Esophagus muscularis mucosa (tissue), 3 donors: ENCODE data around the gene GPRIN2.

Source experiments
- EP300 ChIP-seq: sonication (generic); formaldehyde crosslinking; IDR thresholded peaks from one replicate; pipeline ENCODE4 v1.6.1; 2017; ENCODE audit warnings: antibody characterized with exemption
- TF ChIP-seq, protein P1 (sequence below), 3 experiments: fragments of 200-600 bp in 2 of 3; fragments of 450-650 bp in 1 of 3; sonication (generic) in 2 of 3; IDR thresholded peaks; one replicate each; pipeline ENCODE4 v1.5.1; 2017 to 2019; ENCODE audit warnings: antibody characterized with exemption in 3 of 3, mild to moderate bottlenecking in 2 of 3, moderate library complexity in 1 of 3

DNA sequence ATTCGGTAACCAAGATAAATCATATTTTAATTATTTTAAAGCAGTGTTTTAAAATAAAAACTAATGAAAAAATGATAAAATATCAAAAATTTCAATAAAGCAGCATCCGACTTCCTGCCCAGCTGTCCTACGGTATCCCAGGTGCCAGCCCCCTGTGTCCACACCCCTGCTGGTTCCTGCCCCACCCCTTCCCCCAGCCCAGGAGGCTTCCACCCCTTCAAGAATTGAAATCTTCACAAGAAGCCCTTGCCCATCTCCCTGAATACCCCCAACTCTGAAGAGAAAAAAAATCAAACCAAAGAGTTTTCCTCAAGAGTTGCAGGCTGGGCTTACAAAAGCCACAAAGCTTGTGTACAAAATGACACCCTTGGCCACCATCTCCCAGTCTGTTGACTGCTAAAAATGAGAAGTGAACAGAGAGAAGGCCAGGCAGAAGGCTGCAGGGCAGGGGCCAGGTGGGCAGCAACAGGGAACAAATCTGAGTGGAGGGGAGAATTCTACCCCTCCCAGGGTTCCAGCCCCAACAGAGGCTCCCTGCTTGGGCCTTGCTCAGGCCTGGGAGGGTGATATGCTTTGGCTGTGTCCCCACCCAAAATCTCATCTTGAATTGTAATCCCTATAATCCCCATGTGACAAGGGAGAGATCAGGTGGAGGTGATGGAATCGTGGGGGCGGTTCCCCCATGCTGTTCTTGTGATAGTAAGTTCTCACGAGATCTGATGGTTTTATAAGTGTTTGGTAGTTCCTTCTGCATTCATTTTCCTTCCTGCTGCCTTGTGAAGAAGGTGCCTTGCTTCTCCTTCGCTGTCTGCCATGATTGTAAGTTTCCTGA is 14.5 kb downstream of the GPRIN2 start:
- TF ChIP-seq, protein P1, sequence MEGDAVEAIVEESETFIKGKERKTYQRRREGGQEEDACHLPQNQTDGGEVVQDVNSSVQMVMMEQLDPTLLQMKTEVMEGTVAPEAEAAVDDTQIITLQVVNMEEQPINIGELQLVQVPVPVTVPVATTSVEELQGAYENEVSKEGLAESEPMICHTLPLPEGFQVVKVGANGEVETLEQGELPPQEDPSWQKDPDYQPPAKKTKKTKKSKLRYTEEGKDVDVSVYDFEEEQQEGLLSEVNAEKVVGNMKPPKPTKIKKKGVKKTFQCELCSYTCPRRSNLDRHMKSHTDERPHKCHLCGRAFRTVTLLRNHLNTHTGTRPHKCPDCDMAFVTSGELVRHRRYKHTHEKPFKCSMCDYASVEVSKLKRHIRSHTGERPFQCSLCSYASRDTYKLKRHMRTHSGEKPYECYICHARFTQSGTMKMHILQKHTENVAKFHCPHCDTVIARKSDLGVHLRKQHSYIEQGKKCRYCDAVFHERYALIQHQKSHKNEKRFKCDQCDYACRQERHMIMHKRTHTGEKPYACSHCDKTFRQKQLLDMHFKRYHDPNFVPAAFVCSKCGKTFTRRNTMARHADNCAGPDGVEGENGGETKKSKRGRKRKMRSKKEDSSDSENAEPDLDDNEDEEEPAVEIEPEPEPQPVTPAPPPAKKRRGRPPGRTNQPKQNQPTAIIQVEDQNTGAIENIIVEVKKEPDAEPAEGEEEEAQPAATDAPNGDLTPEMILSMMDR (IDR thresholded peaks at IDR 0.05): no peak
- no peak for TF ChIP-seq EP300
